ENCODE data around the gene EDARADD.

GRCh38 chr1:236469466-236469865 is 75.4 kb downstream of the EDARADD start:
- TF ChIP-seq POLR2A (IDR thresholded peaks at IDR 0.05; ENCODE audit: low read depth, low read length) (no peak), POLR2AphosphoS5 (IDR thresholded peaks at IDR 0.05; ENCODE audit: low read depth, low read length) (no peak)

All from GM12892 (cell line).